Tibial nerve (tissue), 4 donors: ENCODE measurements around the gene MAP2K6. TPM values are rescaled to one million over a fixed set of nuclear protein-coding genes. Genes with fewer than 3 reads are reported as not detected.
"Not testable (repeated sequence)": the region's sequence is repeated elsewhere in the genome, so short reads cannot be mapped to it uniquely, and the experiment has no call there.

ENCODE experiments used
- DNase-seq, 2 donors: peaks; one replicate each; pipeline ENCODE4 v3.0.0-alpha.2; 2019; ENCODE audit warnings: low spot score in 2 of 2
- H3K27ac ChIP-seq, 4 donors: fragments of 200-600 bp; sonication (generic) in 3 of 4; one replicate each; pipeline ENCODE4 v1.5.1; 2017 to 2019; ENCODE audit warnings: mild to moderate bottlenecking in 1 of 4
- H3K27me3 ChIP-seq, 2 donors: fragments of 200-600 bp; sonication (generic) in 1 of 2; one replicate each; pipeline versions ENCODE4 v1.5.1 to v1.6.0; 2017 to 2019
- H3K36me3 ChIP-seq, 3 donors: fragments of 200-600 bp; sonication (generic); one replicate each; pipeline ENCODE4 v1.5.1; 2018 to 2019
- H3K4me1 ChIP-seq, 4 donors: fragments of 200-600 bp; sonication (generic) in 3 of 4; one replicate each; pipeline ENCODE4 v1.5.1; 2017 to 2019
- H3K4me3 ChIP-seq, 4 donors: fragments of 200-600 bp; sonication (generic) in 3 of 4; one replicate each; pipeline ENCODE4 v1.5.1; 2017 to 2019; ENCODE audit warnings: mild to moderate bottlenecking in 1 of 4, moderate library complexity in 1 of 4
- H3K9me3 ChIP-seq, 4 donors: fragments of 200-600 bp; sonication (generic) in 3 of 4; one replicate each; pipeline ENCODE4 v1.5.1; 2017 to 2019
- CTCF ChIP-seq, 5 experiments: fragments of 200-600 bp in 3 of 5; fragments of 450-650 bp in 2 of 5; sonication (generic) in 3 of 5; IDR thresholded peaks; one replicate each; pipeline ENCODE4 v1.5.1; 2016 to 2019; ENCODE audit warnings: antibody characterized with exemption in 5 of 5, mild to moderate bottlenecking in 3 of 5, moderate library complexity in 2 of 5
- EP300 ChIP-seq, 2 donors: sonication (generic); formaldehyde crosslinking; IDR thresholded peaks; one replicate each; pipeline ENCODE4 v1.6.1; 2017; ENCODE audit warnings: antibody characterized with exemption in 2 of 2, mild to moderate bottlenecking in 1 of 2
- POLR2A ChIP-seq, 2 donors: fragments of 450-650 bp; IDR thresholded peaks; one replicate each; pipeline ENCODE4 v1.6.1; 2017; ENCODE audit warnings: antibody characterized with exemption in 2 of 2, mild to moderate bottlenecking in 2 of 2, moderate library complexity in 2 of 2
- WGBS, 2 donors: methylation state at CpG; one replicate each; pipeline ENCODE4 v1.1.5; 2018; 5-methylcytosine and 5-hydroxymethylcytosine counted together
- total RNA-seq, 4 donors: library from RNA; depleted of rRNA; stranded (reverse); fragments of >200 nt; gene quantifications; one replicate each; pipeline ENCODE4 v1.1.0, GENCODE V29; 2016

Gene MAP2K6
- total RNA-seq, 4 donors from 2014 or later: 9.8 to 30.3 (median 22.8) TPM

- no peaks in the 10 kb centered on the region for H3K27me3 ChIP-seq
- H3K4me1 ChIP-seq: peaks cover 0 to 25% (median under 1%) of the 10 kb centered on the region in 4 donors
- H3K4me3 ChIP-seq: no peak overlapping the region
- TF ChIP-seq EP300 (IDR thresholded peaks at IDR 0.05) (no peak), CTCF (IDR thresholded peaks at IDR 0.05) (no peak), POLR2A (IDR thresholded peaks at IDR 0.05) (no peak)
- no peak overlapping the region for H3K27ac ChIP-seq
- WGBS, 2 donors: 78 to 79% methylated on average over 4 of the region's 4 CpGs
- H3K9me3 ChIP-seq: no peaks in the 10 kb centered on the region
- no peak for DNase-seq
- H3K36me3 ChIP-seq: no peaks in the 10 kb centered on the region
Measured at GRCh38 chr17:69478916-69479315, 64.4 kb downstream of the MAP2K6 start.

- not testable (repeated sequence) for DNase-seq, H3K9me3 ChIP-seq, H3K27me3 ChIP-seq, H3K4me3 ChIP-seq, H3K36me3 ChIP-seq
- Histone ChIP-seq H3K4me1 (peaks cover 0 to 17% (median 0%) of the 10 kb centered on the region in 4 donors), H3K27ac (peak overlapping the region in 2 of 4 donors; percentile 23 to 52)
- 75 to 88% methylated on average over 7 of the region's 7 CpGs for WGBS, 2 donors
Measured at GRCh38 chr17:69479756-69480155, 65.3 kb downstream of the MAP2K6 start.

GRCh38 chr17:69480245-69480644 lies 65.7 kb downstream of the MAP2K6 start:
- DNase-seq: peak; percentile 61 to 72
- H3K9me3 ChIP-seq: no peaks in the 10 kb centered on the region
- WGBS, 2 donors: 57 to 66% methylated on average over 4 of the region's 4 CpGs
- H3K4me1 ChIP-seq: peaks cover 0 to 18% (median 0%) of the 10 kb centered on the region in 4 donors
- no peaks in the 10 kb centered on the region for H3K36me3 ChIP-seq
- peak overlapping the region in 1 of 4 donors; percentile 11 for H3K4me3 ChIP-seq
- TF ChIP-seq EP300 (IDR thresholded peaks at IDR 0.05) (peak in 1 of 2 donors; percentile 90), POLR2A (IDR thresholded peaks at IDR 0.05) (no peak)
- H3K27ac ChIP-seq: peak overlapping the region in 2 of 4 donors; percentile 23 to 52
- no peaks in the 10 kb centered on the region for H3K27me3 ChIP-seq

GRCh38 chr17:69485251-69485661 lies 70.8 kb downstream of the MAP2K6 start:
- Histone ChIP-seq H3K27ac (peak overlapping the region; percentile 29 to 83 (median 42)), H3K27me3 (no peaks in the 10 kb centered on the region), H3K9me3 (no peaks in the 10 kb centered on the region), H3K4me1 (peaks cover 0 to 28% (median 0%) of the 10 kb centered on the region in 4 donors), H3K36me3 (no peaks in the 10 kb centered on the region), H3K4me3 (peak overlapping the region; percentile 22 to 48 (median 24))
- peak in 1 of 2 donors; percentile 86 for DNase-seq
- 48 to 69% methylated on average over 3 of the region's 3 CpGs for WGBS, 2 donors
- TF ChIP-seq CTCF (IDR thresholded peaks at IDR 0.05): no peak
- peak; percentile 44 to 86 for TF ChIP-seq EP300 (IDR thresholded peaks at IDR 0.05)
- TF ChIP-seq POLR2A (IDR thresholded peaks at IDR 0.05): peak in 1 of 2 donors; percentile 11

GRCh38 chr17:69485901-69486643 lies 71.6 kb downstream of the MAP2K6 start:
- Histone ChIP-seq H3K27me3 (no peaks in the 10 kb centered on the region), H3K4me1 (peaks cover 0 to 22% (median 0%) of the 10 kb centered on the region in 4 donors), H3K27ac (peak overlapping the region; percentile 34 to 83 (median 48)), H3K4me3 (peak overlapping the region in 2 of 4 donors; percentile 25 to 48), H3K36me3 (no peaks in the 10 kb centered on the region), H3K9me3 (no peaks in the 10 kb centered on the region)
- no peak for DNase-seq
- 21 to 56% methylated on average over 3 of the region's 3 CpGs for WGBS, 2 donors
- TF ChIP-seq POLR2A (IDR thresholded peaks at IDR 0.05): no peak
- TF ChIP-seq EP300 (IDR thresholded peaks at IDR 0.05): no peak
- no peak for TF ChIP-seq CTCF (IDR thresholded peaks at IDR 0.05)
